ENCODE results near the gene SLC2A1. TPM values are rescaled to one million over a fixed set of nuclear protein-coding genes. Genes with fewer than 3 reads are reported as not detected.

SLC2A1 gene
- total RNA-seq, 1 donor from 2014 or later = 117 TPM

- TF ChIP-seq CTCF (IDR thresholded peaks at IDR 0.05) = no peak
- CTCF ChIA-PET = interaction anchor here (0.7 kb wide), 1 partner anchor 18 kb away, joined by 3 read pairs; no protein-coding TSS in a partner anchor
- intact Hi-C loops (cut with micrococcal nuclease) = no loop called here
- Mint-ChIP-seq H3K27me3 (no peaks in the 10 kb centered on the region), H3K9me3 (no peaks in the 10 kb centered on the region), H3K27ac (no peak overlapping the region), H3K4me3 (no peak overlapping the region), H3K4me1 (peaks cover 14% of the 10 kb centered on the region), H3K36me3 (ENCODE audit: low read depth) (peaks cover 14% of the 10 kb centered on the region)
- ATAC-seq (ENCODE audit: low read depth) = no peak
- POLR2A ChIA-PET = interaction anchor here (0.6 to 1.3 kb wide), 2 partner anchors 13 to 516 kb away, joined by 4 to 8 read pairs; no protein-coding TSS in a partner anchor
- no peak for DNase-seq
Measured at GRCh38 chr1:42975561-42976225, 17.0 kb upstream of the SLC2A1 start.

GRCh38 chr1:42974767-42975437 is 16.2 kb upstream of the SLC2A1 start:
- no peaks in the 10 kb centered on the region for H3K27me3 Mint-ChIP-seq
- DNase-seq (no peak), ATAC-seq (ENCODE audit: low read depth) (no peak)
- ChIA-PET POLR2A (interaction anchor here (0.6 to 1.3 kb wide), 3 partner anchors 12 to 40 kb away, joined by 4 to 6 read pairs (median 5); no protein-coding TSS in a partner anchor), CTCF (no interaction called here)
- H3K27ac Mint-ChIP-seq = no peak overlapping the region
- no peaks in the 10 kb centered on the region for H3K9me3 Mint-ChIP-seq
- peaks cover 14% of the 10 kb centered on the region for H3K36me3 Mint-ChIP-seq (ENCODE audit: low read depth)
- no peak overlapping the region for H3K4me3 Mint-ChIP-seq
- intact Hi-C loops (cut with micrococcal nuclease) = no loop called here
- H3K4me1 Mint-ChIP-seq = peaks cover 6% of the 10 kb centered on the region
- TF ChIP-seq CTCF (IDR thresholded peaks at IDR 0.05) = no peak

- no peak for TF ChIP-seq CTCF (IDR thresholded peaks at IDR 0.05)
- Mint-ChIP-seq H3K27ac (no peak overlapping the region), H3K9me3 (no peaks in the 10 kb centered on the region), H3K27me3 (no peaks in the 10 kb centered on the region), H3K4me1 (no peaks in the 10 kb centered on the region), H3K4me3 (no peak overlapping the region), H3K36me3 (ENCODE audit: low read depth) (peaks cover 14% of the 10 kb centered on the region)
- CTCF ChIA-PET = no interaction called here
- POLR2A ChIA-PET = interaction anchor here (1.1 kb wide), 1 partner anchor 39 kb away, joined by 5 read pairs; no protein-coding TSS in a partner anchor
- intact Hi-C loops (cut with micrococcal nuclease) = no loop called here
- ATAC-seq (ENCODE audit: low read depth) = no peak
- no peak for DNase-seq
Measured at GRCh38 chr1:42973799-42974198, 15.1 kb upstream of the SLC2A1 start.

- Mint-ChIP-seq H3K9me3 (no peaks in the 10 kb centered on the region), H3K4me1 (no peaks in the 10 kb centered on the region), H3K27me3 (no peaks in the 10 kb centered on the region), H3K4me3 (no peak overlapping the region), H3K36me3 (ENCODE audit: low read depth) (peaks cover 14% of the 10 kb centered on the region), H3K27ac (no peak overlapping the region)
- ChIA-PET POLR2A (no interaction called here), CTCF (no interaction called here)
- no peak for TF ChIP-seq CTCF (IDR thresholded peaks at IDR 0.05)
- intact Hi-C loops (cut with micrococcal nuclease) = no loop called here
- DNase-seq (no peak), ATAC-seq (ENCODE audit: low read depth) (no peak)
Measured at GRCh38 chr1:42973286-42973685, 14.6 kb upstream of the SLC2A1 start.

GRCh38 chr1:42971841-42972291 is 13.2 kb upstream of the SLC2A1 start:
- ChIA-PET CTCF (no interaction called here), POLR2A (interaction anchor here (0.7 to 1.1 kb wide), 4 partner anchors 11 to 205 kb away, joined by 3 to 4 read pairs (median 4); partner anchors contain the start of genes C1orf50 and P3H1)
- intact Hi-C loops (cut with micrococcal nuclease) = no loop called here
- H3K27me3 Mint-ChIP-seq = no peaks in the 10 kb centered on the region
- no peaks in the 10 kb centered on the region for H3K4me1 Mint-ChIP-seq
- no peak for TF ChIP-seq CTCF (IDR thresholded peaks at IDR 0.05)
- H3K4me3 Mint-ChIP-seq = no peak overlapping the region
- peaks cover 9% of the 10 kb centered on the region for H3K36me3 Mint-ChIP-seq (ENCODE audit: low read depth)
- no peak overlapping the region for H3K27ac Mint-ChIP-seq
- no peak for DNase-seq
- no peak for ATAC-seq (ENCODE audit: low read depth)
- no peaks in the 10 kb centered on the region for H3K9me3 Mint-ChIP-seq

Data from activated B cell treated with CpG ODN at 0.5 μM for 24 hours (primary cell).